B cell (primary cell): Measurements from ENCODE around the gene MORC4. TPM values are rescaled to one million over a fixed set of nuclear protein-coding genes. Genes with fewer than 3 reads are reported as not detected.

ENCODE experiments used
- ATAC-seq: fragments of 200-7000 bp; cut with Tn5 transposase; one replicate; pipeline ENCODE4 v1.10.0; 2021; ENCODE audit warnings: low read depth, mild to moderate bottlenecking, moderate number of reproducible peaks, moderate library complexity
- CTCF ChIA-PET: fragments of 350-600 bp; sonication (Branson Sonifier 250); formaldehyde crosslinking; loops from one replicate; lab custom pipeline; 2021; ENCODE audit warnings: antibody characterized with exemption, inconsistent platforms; lab: Charles Lee
- POLR2A ChIA-PET: fragments of 350-600 bp; sonication (Branson Sonifier 250); formaldehyde crosslinking; loops from one replicate; lab custom pipeline; 2021; ENCODE audit warnings: antibody characterized with exemption; lab: Charles Lee
- DNase-seq: peaks from one replicate; pipeline ENCODE4 v3.0.0; 2013
- H2AFZ ChIP-seq: 2 replicates; pipeline ENCODE4 v1.6.1; 2012; ENCODE audit warnings: mild to moderate bottlenecking, low read depth, low read length; ENCODE audit not compliant: insufficient read depth, poor library complexity, severe bottlenecking
- H3K27ac ChIP-seq, 2 donors: 1 replicate in 1 of 2; 2 replicates in 1 of 2; pipeline ENCODE4 v1.5.1; 2012 to 2013; ENCODE audit warnings: low read length in 2 of 2, mild to moderate bottlenecking in 2 of 2, moderate library complexity in 1 of 2
- H3K27me3 ChIP-seq, 4 experiments: fragments of 200-600 bp in 1 of 4; sonication (generic) in 1 of 4; replicated peaks in 1 of 4; 1 replicate in 2 of 4; 2 replicates in 2 of 4; pipeline versions ENCODE4 v1.6.1 to v1.7.0; 2013 to 2016; ENCODE audit warnings: low read length in 3 of 4, mild to moderate bottlenecking in 2 of 4, mixed read lengths in 1 of 4, moderate library complexity in 1 of 4; ENCODE audit not compliant: insufficient read depth in 4 of 4, control insufficient read depth in 3 of 4; ENCODE audit errors: control extremely low read depth in 1 of 4
- H3K36me3 ChIP-seq, 2 experiments: replicated peaks in 1 of 2; 1 replicate in 1 of 2; 2 replicates in 1 of 2; pipeline versions ENCODE4 v1.6.1 to v1.7.1; 2013; ENCODE audit warnings: low read length in 1 of 2; ENCODE audit not compliant: insufficient read depth in 2 of 2, control insufficient read depth in 1 of 2; ENCODE audit errors: control extremely low read depth in 1 of 2, extremely low read depth in 1 of 2
- H3K4me1 ChIP-seq, 2 donors: fragments of 200-600 bp in 1 of 2; sonication (generic) in 1 of 2; 1 replicate in 1 of 2; 2 replicates in 1 of 2; pipeline versions ENCODE4 v1.5.1 to v1.6.1; 2013 to 2017; ENCODE audit warnings: low read length in 2 of 2; ENCODE audit not compliant: control insufficient read depth in 2 of 2, insufficient read depth in 2 of 2
- H3K4me2 ChIP-seq: replicated peaks from 2 replicates; pipeline ENCODE3; 2012; ENCODE audit warnings: mild to moderate bottlenecking, low read depth, low read length; ENCODE audit not compliant: poor library complexity, severe bottlenecking
- H3K4me3 ChIP-seq, 5 experiments: fragments of 200-600 bp in 1 of 5; sonication (generic) in 1 of 5; 1 replicate in 3 of 5; 2 replicates in 2 of 5; pipeline versions ENCODE4 v1.5.1 to v1.7.0; 2011 to 2016; ENCODE audit warnings: low read length in 4 of 5, mild to moderate bottlenecking in 4 of 5, low read depth in 2 of 5, control low read depth in 1 of 5, moderate library complexity in 1 of 5; ENCODE audit not compliant: insufficient read depth in 1 of 5; ENCODE audit errors: control extremely low read depth in 1 of 5, extremely low read depth in 1 of 5
- H3K79me2 ChIP-seq: fragments of 200-600 bp; sonication (generic); one replicate; pipeline ENCODE4 v1.6.0; 2016; ENCODE audit warnings: low read length; ENCODE audit not compliant: control insufficient read depth, insufficient read depth
- H3K9ac ChIP-seq: fragments of 200-600 bp; sonication (generic); 2 replicates; pipeline ENCODE4 v1.6.1; 2017; ENCODE audit warnings: mild to moderate bottlenecking, low read length, moderate library complexity
- H3K9me3 ChIP-seq, 3 donors: one replicate each; pipeline versions ENCODE4 v1.6.1 to v1.7.1; 2013; ENCODE audit warnings: low read length in 2 of 3; ENCODE audit not compliant: control insufficient read depth in 2 of 3, insufficient read depth in 1 of 3; ENCODE audit errors: control extremely low read depth in 1 of 3
- H4K20me1 ChIP-seq: 2 replicates; pipeline ENCODE4 v1.6.0; 2012; ENCODE audit warnings: mild to moderate bottlenecking, low read length; ENCODE audit not compliant: insufficient read depth, control insufficient read depth, poor library complexity, severe bottlenecking
- H3K27ac Mint-ChIP-seq: one replicate; pipeline ENCODE4 v1.8.0; 2021; ENCODE audit warnings: mixed read lengths
- H3K27me3 Mint-ChIP-seq: one replicate; pipeline ENCODE4 v1.8.0; 2021; ENCODE audit warnings: mixed read lengths
- H3K4me1 Mint-ChIP-seq: one replicate; pipeline ENCODE4 v1.8.0; 2021; ENCODE audit warnings: mixed read lengths
- H3K4me3 Mint-ChIP-seq: one replicate; pipeline ENCODE4 v1.8.0; 2021; ENCODE audit warnings: mixed read lengths
- H3K9me3 Mint-ChIP-seq: one replicate; pipeline ENCODE4 v1.8.0; 2022; ENCODE audit warnings: mixed read lengths; ENCODE audit not compliant: insufficient read depth
- EZH2 ChIP-seq: IDR thresholded peaks from 2 replicates; pipeline ENCODE4 v1.6.1; 2012; ENCODE audit warnings: borderline replicate concordance, low read depth, mild to moderate bottlenecking, moderate library complexity, low read length; ENCODE audit not compliant: insufficient read depth, poor library complexity, severe bottlenecking
- WGBS: methylation state at CpG from one replicate; pipeline ENCODE4 v1.1.5; 2013; ENCODE audit warnings: missing lambda C conversion rate; ENCODE audit not compliant: insufficient coverage; 5-methylcytosine and 5-hydroxymethylcytosine counted together
- intact Hi-C: fragments of 100-400 bp; cut with micrococcal nuclease; formaldehyde crosslinking; loops from one replicate; pipeline ENCODE4 v1.10.0; 2022
- polyA plus RNA-seq: library from polyadenylated mRNA; depleted of rRNA; stranded (reverse); fragments of >200 nt; gene quantifications from 2 replicates; pipeline ENCODE4 v1.2.3, GENCODE V29; 2012
- total RNA-seq, 2 donors: library from RNA; stranded (reverse); fragments of 120-200 nt in 1 of 2; gene quantifications; 1 replicate in 1 of 2; 2 replicates in 1 of 2; pipeline versions ENCODE4 v1.2.3 to v1.2.4, GENCODE V29; 2013 to 2022
- TF ChIP-seq, protein P1 (sequence below): fragments of 200-600 bp; IDR thresholded peaks from one replicate; pipeline ENCODE4 v1.8.0; 2022; ENCODE audit warnings: antibody characterized with exemption, mild to moderate bottlenecking

The MORC4 gene
- total and polyA plus RNA-seq, 2 donors (not counting 1 experiment from before 2014, with no cell fraction given) = 1.1 to 6.3 TPM

DNA sequence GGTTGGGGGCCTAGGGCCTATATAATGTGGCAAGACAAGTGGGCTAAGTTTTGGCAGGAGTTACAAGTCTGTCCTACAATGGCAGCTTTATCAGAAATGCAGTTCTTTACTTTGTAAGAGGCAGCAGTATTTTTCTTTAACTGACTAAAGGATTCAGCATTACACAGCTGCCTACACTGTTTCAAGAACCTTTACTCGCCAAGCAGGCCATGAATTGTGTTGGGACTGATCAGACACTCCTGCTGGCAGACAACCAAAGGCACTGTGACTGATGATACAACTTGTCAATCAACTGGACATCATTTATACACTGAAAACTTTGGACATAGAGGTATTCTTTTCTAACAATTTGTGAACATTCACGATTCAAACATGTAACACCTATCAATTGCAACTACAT is 4.3 kb downstream of the MORC4 start:
- no peaks in the 10 kb centered on the region for H3K9me3 ChIP-seq
- ChIA-PET POLR2A (no interaction called here), CTCF (interaction anchor here (0.7 to 1.4 kb wide), 2 partner anchors 10 to 417 kb away, joined by 3 read pairs; no protein-coding TSS in a partner anchor)
- Mint-ChIP-seq H3K4me1 (peaks cover 4% of the 10 kb centered on the region), H3K9me3 (no peaks in the 10 kb centered on the region), H3K4me3 (no peak overlapping the region), H3K27ac (no peak overlapping the region), H3K27me3 (no peaks in the 10 kb centered on the region)
- H3K27ac ChIP-seq = no peak overlapping the region
- H3K4me1 ChIP-seq = peaks cover 3 to 7% of the 10 kb centered on the region in 2 donors
- no peaks in the 10 kb centered on the region for H4K20me1 ChIP-seq
- whole genome bisulfite sequencing = no CpG with 5 or more reads among the region's 2 CpGs
- H3K79me2 ChIP-seq = no peaks in the 10 kb centered on the region
- ATAC-seq (no peak), DNase-seq (no peak)
- H2AFZ ChIP-seq = no peak overlapping the region
- TF ChIP-seq, protein P1, sequence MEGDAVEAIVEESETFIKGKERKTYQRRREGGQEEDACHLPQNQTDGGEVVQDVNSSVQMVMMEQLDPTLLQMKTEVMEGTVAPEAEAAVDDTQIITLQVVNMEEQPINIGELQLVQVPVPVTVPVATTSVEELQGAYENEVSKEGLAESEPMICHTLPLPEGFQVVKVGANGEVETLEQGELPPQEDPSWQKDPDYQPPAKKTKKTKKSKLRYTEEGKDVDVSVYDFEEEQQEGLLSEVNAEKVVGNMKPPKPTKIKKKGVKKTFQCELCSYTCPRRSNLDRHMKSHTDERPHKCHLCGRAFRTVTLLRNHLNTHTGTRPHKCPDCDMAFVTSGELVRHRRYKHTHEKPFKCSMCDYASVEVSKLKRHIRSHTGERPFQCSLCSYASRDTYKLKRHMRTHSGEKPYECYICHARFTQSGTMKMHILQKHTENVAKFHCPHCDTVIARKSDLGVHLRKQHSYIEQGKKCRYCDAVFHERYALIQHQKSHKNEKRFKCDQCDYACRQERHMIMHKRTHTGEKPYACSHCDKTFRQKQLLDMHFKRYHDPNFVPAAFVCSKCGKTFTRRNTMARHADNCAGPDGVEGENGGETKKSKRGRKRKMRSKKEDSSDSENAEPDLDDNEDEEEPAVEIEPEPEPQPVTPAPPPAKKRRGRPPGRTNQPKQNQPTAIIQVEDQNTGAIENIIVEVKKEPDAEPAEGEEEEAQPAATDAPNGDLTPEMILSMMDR = no peak
- no peak for TF ChIP-seq EZH2
- no peaks in the 10 kb centered on the region for H3K27me3 ChIP-seq
- H3K4me3 ChIP-seq = no peak overlapping the region
- no peak overlapping the region for H3K4me2 ChIP-seq
- intact Hi-C loops = no loop called here
- no peaks in the 10 kb centered on the region for H3K36me3 ChIP-seq
- H3K9ac ChIP-seq = no peak overlapping the region

DNA sequence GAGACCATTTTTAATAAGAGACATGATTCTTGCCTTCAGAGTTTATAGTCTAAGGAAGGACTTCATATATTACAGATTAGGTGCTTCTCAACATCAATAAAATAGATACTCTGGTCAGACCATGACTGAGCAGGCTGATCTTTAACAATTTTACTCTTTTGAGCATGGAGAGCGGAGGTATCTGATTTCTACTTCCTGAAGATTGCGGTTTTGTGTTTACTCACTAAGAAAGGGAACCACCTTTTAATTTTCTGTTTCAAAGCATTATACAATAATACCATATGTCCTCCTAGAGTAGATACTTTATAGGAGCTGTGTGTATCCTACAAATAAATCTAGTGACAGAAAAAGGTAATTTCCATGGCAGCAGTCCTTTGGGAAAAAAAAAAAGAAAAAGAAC is 12.5 kb downstream of the MORC4 start:
- Histone ChIP-seq H3K9me3 (no peaks in the 10 kb centered on the region), H3K4me3 (no peak overlapping the region), H3K27ac (no peak overlapping the region), H3K36me3 (no peaks in the 10 kb centered on the region), H3K4me1 (peaks cover 0 to 5% of the 10 kb centered on the region in 2 donors), H3K9ac (no peak overlapping the region), H3K4me2 (peak overlapping the region; percentile 14), H3K79me2 (no peaks in the 10 kb centered on the region), H3K27me3 (no peaks in the 10 kb centered on the region), H4K20me1 (no peaks in the 10 kb centered on the region), H2AFZ (no peak overlapping the region)
- TF ChIP-seq EZH2 = no peak
- TF ChIP-seq, protein P1 = no peak
- intact Hi-C loops = no loop called here
- CTCF ChIA-PET = interaction anchor here (0.8 kb wide), 1 partner anchor 11 kb away, joined by 4 read pairs; no protein-coding TSS in a partner anchor
- H3K4me1 Mint-ChIP-seq = peaks cover 12% of the 10 kb centered on the region
- POLR2A ChIA-PET = interaction anchor here (1.2 kb wide), 1 partner anchor 12 kb away, joined by 3 read pairs; no protein-coding TSS in a partner anchor
- H3K4me3 Mint-ChIP-seq = no peak overlapping the region
- no peaks in the 10 kb centered on the region for H3K27me3 Mint-ChIP-seq
- no peaks in the 10 kb centered on the region for H3K9me3 Mint-ChIP-seq
- no peak overlapping the region for H3K27ac Mint-ChIP-seq
- ATAC-seq (peak; percentile 28), DNase-seq (peak; percentile 4)
- no CpG with 5 or more reads among the region's 2 CpGs for WGBS
